A549 (cell line): ENCODE results near the gene CDX1.

Experiments used
- CTCF ChIP-seq: fragments of >200 bp; sonication (Bioruptor Twin); formaldehyde crosslinking; IDR thresholded peaks from 3 replicates; pipeline ENCODE4 v1.5.1; 2016
- ZFP36 ChIP-seq: fragments of 450-650 bp; IDR thresholded peaks from 2 replicates; pipeline ENCODE4 v1.6.1; 2014; ENCODE audit warnings: borderline replicate concordance; ENCODE audit not compliant: partially characterized antibody

GRCh38 chr5:150167512-150167850, 903 bp downstream of the CDX1 start:
- TF ChIP-seq ZFP36, result no peak
- no peak for TF ChIP-seq CTCF
